Mesendoderm (in vitro differentiated cells): ENCODE results near the gene UBE2D3.

ENCODE experiments used
- DNase-seq: peaks from one replicate; pipeline ENCODE4 v3.0.0; 2013
- H2AK5ac ChIP-seq: 2 replicates; pipeline ENCODE4 v1.6.1; 2013; ENCODE audit warnings: low read length, inconsistent platforms
- H2BK120ac ChIP-seq: 2 replicates; pipeline ENCODE4 v1.6.1; 2013; ENCODE audit warnings: low read depth, mild to moderate bottlenecking, low read length, moderate library complexity, mixed read lengths
- H2BK15ac ChIP-seq: replicated peaks from 2 replicates; pipeline ENCODE4 v1.6.1; 2013; ENCODE audit warnings: low read depth, mild to moderate bottlenecking, moderate library complexity
- H2BK5ac ChIP-seq: 2 replicates; pipeline ENCODE4 v1.6.1; 2013; ENCODE audit warnings: low read length, inconsistent platforms
- H3K18ac ChIP-seq: 2 replicates; pipeline ENCODE4 v1.6.1; 2013; ENCODE audit warnings: mild to moderate bottlenecking, low read length, mixed read lengths
- H3K23ac ChIP-seq: one replicate; pipeline ENCODE4 v1.6.1; 2013; ENCODE audit warnings: low read length
- H3K27ac ChIP-seq: 2 replicates; pipeline ENCODE4 v1.5.1; 2013; ENCODE audit warnings: low read depth, mild to moderate bottlenecking, inconsistent platforms, low read length, moderate library complexity
- H3K27me3 ChIP-seq: 2 replicates; pipeline ENCODE4 v1.6.1; 2013; ENCODE audit warnings: low read length, control low read depth, mild to moderate bottlenecking, inconsistent platforms; ENCODE audit not compliant: insufficient read depth, poor library complexity
- H3K36me3 ChIP-seq: 2 replicates; pipeline ENCODE4 v1.6.1; 2013; ENCODE audit warnings: low read length, inconsistent platforms; ENCODE audit not compliant: control insufficient read depth, insufficient read depth
- H3K4ac ChIP-seq: one replicate; pipeline ENCODE4 v1.6.1; 2013; ENCODE audit warnings: low read depth, mild to moderate bottlenecking, low read length, moderate library complexity
- H3K4me1 ChIP-seq: 2 replicates; pipeline ENCODE4 v1.6.1; 2013; ENCODE audit warnings: low read depth, low read length, inconsistent platforms; ENCODE audit not compliant: control insufficient read depth
- H3K4me2 ChIP-seq: 2 replicates; pipeline ENCODE4 v1.6.1; 2013; ENCODE audit warnings: low read length
- H3K4me3 ChIP-seq: 2 replicates; pipeline ENCODE4 v1.5.1; 2013; ENCODE audit warnings: mild to moderate bottlenecking, low read length
- H3K56ac ChIP-seq: one replicate; pipeline ENCODE4 v1.6.1; 2013; ENCODE audit warnings: low read length
- H3K79me1 ChIP-seq: 2 replicates; pipeline ENCODE4 v1.6.1; 2013; ENCODE audit warnings: low read length, inconsistent platforms
- H3K79me2 ChIP-seq: 2 replicates; pipeline ENCODE4 v1.6.1; 2013; ENCODE audit warnings: mild to moderate bottlenecking, low read length; ENCODE audit not compliant: control insufficient read depth, insufficient read depth
- H3K9ac ChIP-seq: 2 replicates; pipeline ENCODE4 v1.6.1; 2013; ENCODE audit warnings: low read length, inconsistent platforms
- H4K5ac ChIP-seq: one replicate; pipeline ENCODE4 v1.6.1; 2013; ENCODE audit warnings: low read length
- H4K8ac ChIP-seq: one replicate; pipeline ENCODE4 v1.6.1; 2013; ENCODE audit warnings: low read depth, mild to moderate bottlenecking, control low read depth, low read length, moderate library complexity
- WGBS: extraction: QIAGEN DNeasy Blood & Tissue Kit; methylation state at CpG from one replicate; pipeline ENCODE4 v1.1.7; 2013; ENCODE audit warnings: low lambda C conversion rate, missing lambda C conversion rate; ENCODE audit not compliant: insufficient coverage; ENCODE audit errors: extremely low coverage; 5-methylcytosine and 5-hydroxymethylcytosine counted together

Gene UBE2D3

GRCh38 chr4:102761906-102762305 lies 65.4 kb downstream of the UBE2D3 start:
- Histone ChIP-seq H4K5ac (no peak overlapping the region), H3K18ac (no peak overlapping the region), H2BK15ac (no peak overlapping the region), H3K9ac (no peak overlapping the region), H2BK5ac (no peak overlapping the region), H4K8ac (no peak overlapping the region), H3K4ac (no peak overlapping the region), H3K79me1 (peaks cover 2% of the 10 kb centered on the region), H3K4me3 (no peak overlapping the region), H3K27me3 (no peaks in the 10 kb centered on the region), H2AK5ac (no peak overlapping the region), H3K79me2 (no peaks in the 10 kb centered on the region), H3K4me1 (no peaks in the 10 kb centered on the region), H3K23ac (no peak overlapping the region), H3K56ac (no peak overlapping the region), H3K36me3 (no peaks in the 10 kb centered on the region), H2BK120ac (no peak overlapping the region), H3K4me2 (no peak overlapping the region), H3K27ac (no peak overlapping the region)
- WGBS: no CpG with 5 or more reads among the region's 14 CpGs
- DNase-seq: no peak

- H3K56ac ChIP-seq: peak overlapping the region; percentile 96
- H2AK5ac ChIP-seq: no peak overlapping the region
- H3K27me3 ChIP-seq: no peaks in the 10 kb centered on the region
- H3K18ac ChIP-seq: no peak overlapping the region
- H3K36me3 ChIP-seq: no peaks in the 10 kb centered on the region
- WGBS: no CpG with 5 or more reads among the region's 15 CpGs
- H3K79me1 ChIP-seq: peaks cover 2% of the 10 kb centered on the region
- no peak overlapping the region for H3K4ac ChIP-seq
- H3K23ac ChIP-seq: no peak overlapping the region
- peak overlapping the region; percentile 99 for H3K4me2 ChIP-seq
- H2BK120ac ChIP-seq: no peak overlapping the region
- H2BK15ac ChIP-seq: no peak overlapping the region
- DNase-seq: peak; percentile 62
- H3K4me3 ChIP-seq: peak overlapping the region; percentile 85
- H3K9ac ChIP-seq: peak overlapping the region; percentile 90
- no peak overlapping the region for H3K27ac ChIP-seq
- H2BK5ac ChIP-seq: no peak overlapping the region
- no peaks in the 10 kb centered on the region for H3K4me1 ChIP-seq
- H4K8ac ChIP-seq: no peak overlapping the region
- no peaks in the 10 kb centered on the region for H3K79me2 ChIP-seq
- no peak overlapping the region for H4K5ac ChIP-seq
These were observed 66.1 kb downstream of the UBE2D3 start for GRCh38 chr4:102761296-102761701.

GRCh38 chr4:102760645-102761295 lies 66.6 kb downstream of the UBE2D3 start, which contains the start of gene MANBA:
TSS of gene MANBA (minus strand) at chr4:102760968. CDS start at chr4:102760894, 74 bp downstream.
- Histone ChIP-seq H2BK5ac (no peak within 1 kb of the TSS), H3K36me3 (no peaks in the 10 kb centered on the region), H3K79me1 (peaks cover 2% of the 10 kb centered on the region), H3K27ac (no peak within 1 kb of the TSS), H3K27me3 (no peaks in the 10 kb centered on the region), H3K56ac (peak within 1 kb of the TSS; percentile 98), H3K23ac (peak within 1 kb of the TSS; percentile 68), H3K4me2 (peak within 1 kb of the TSS; percentile 99), H2BK120ac (no peak within 1 kb of the TSS), H2BK15ac (no peak within 1 kb of the TSS), H3K4ac (no peak within 1 kb of the TSS), H3K79me2 (no peaks in the 10 kb centered on the region), H2AK5ac (no peak within 1 kb of the TSS), H3K18ac (no peak within 1 kb of the TSS), H3K9ac (peak within 1 kb of the TSS; percentile 90), H3K4me1 (no peaks in the 10 kb centered on the region), H4K8ac (no peak within 1 kb of the TSS), H4K5ac (no peak within 1 kb of the TSS), H3K4me3 (peak within 1 kb of the TSS; percentile 85)
- no CpG with 5 or more reads among the region's 60 CpGs for WGBS
- peak; percentile 93 for DNase-seq

GRCh38 chr4:102759831-102760644 lies 67.3 kb downstream of the UBE2D3 start:
- Histone ChIP-seq H3K4me3 (peak overlapping the region; percentile 79), H3K56ac (peak overlapping the region; percentile 98), H3K9ac (peak overlapping the region; percentile 77), H3K36me3 (no peaks in the 10 kb centered on the region), H3K4me2 (peak overlapping the region; percentile 92), H2BK15ac (no peak overlapping the region), H3K23ac (peak overlapping the region; percentile 68), H4K8ac (no peak overlapping the region), H3K27me3 (no peaks in the 10 kb centered on the region), H3K18ac (no peak overlapping the region), H3K79me1 (peaks cover 2% of the 10 kb centered on the region), H3K4me1 (no peaks in the 10 kb centered on the region), H2BK120ac (no peak overlapping the region), H4K5ac (no peak overlapping the region), H2BK5ac (no peak overlapping the region), H3K79me2 (no peaks in the 10 kb centered on the region), H3K27ac (no peak overlapping the region), H3K4ac (no peak overlapping the region), H2AK5ac (no peak overlapping the region)
- no CpG with 5 or more reads among the region's 25 CpGs for WGBS
- peak; percentile 58 for DNase-seq

GRCh38 chr4:102758241-102759160 lies 68.8 kb downstream of the UBE2D3 start:
- Histone ChIP-seq H3K4me3 (no peak overlapping the region), H3K4ac (no peak overlapping the region), H4K8ac (no peak overlapping the region), H2AK5ac (no peak overlapping the region), H2BK5ac (no peak overlapping the region), H3K4me1 (no peaks in the 10 kb centered on the region), H3K27me3 (no peaks in the 10 kb centered on the region), H2BK120ac (no peak overlapping the region), H3K56ac (no peak overlapping the region), H3K79me1 (peaks cover 2% of the 10 kb centered on the region), H3K18ac (no peak overlapping the region), H3K9ac (no peak overlapping the region), H3K27ac (no peak overlapping the region), H4K5ac (no peak overlapping the region), H3K79me2 (no peaks in the 10 kb centered on the region), H3K36me3 (no peaks in the 10 kb centered on the region), H3K4me2 (no peak overlapping the region), H3K23ac (no peak overlapping the region), H2BK15ac (no peak overlapping the region)
- no CpG with 5 or more reads among the region's 11 CpGs for whole genome bisulfite sequencing
- DNase-seq: no peak
